ENCODE data around the gene GZMA.
"Not testable (repeated sequence)": the region's sequence is repeated elsewhere in the genome, so short reads cannot be mapped to it uniquely, and the experiment has no call there.

GZMA gene

DNA sequence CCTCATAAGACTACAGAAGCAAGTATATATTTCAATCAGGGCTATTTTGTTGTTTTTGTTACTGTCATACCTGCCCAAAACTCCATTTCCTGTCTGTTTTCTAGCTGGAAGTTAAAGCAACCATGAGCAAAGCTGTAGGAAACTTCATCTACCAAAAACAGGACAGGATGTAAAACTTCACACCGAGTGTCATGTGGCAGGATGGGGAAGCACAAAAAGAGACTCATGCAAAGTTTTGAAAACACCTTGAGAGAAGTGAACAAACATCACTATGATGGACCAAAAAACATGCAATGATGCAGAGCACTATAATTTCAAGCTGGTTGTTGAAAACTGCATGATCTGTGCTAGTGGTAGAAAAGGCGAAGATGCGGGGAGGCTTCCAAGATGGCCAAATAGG lies 6.3 kb upstream of the GZMA start:
- TF ChIP-seq, protein P1, sequence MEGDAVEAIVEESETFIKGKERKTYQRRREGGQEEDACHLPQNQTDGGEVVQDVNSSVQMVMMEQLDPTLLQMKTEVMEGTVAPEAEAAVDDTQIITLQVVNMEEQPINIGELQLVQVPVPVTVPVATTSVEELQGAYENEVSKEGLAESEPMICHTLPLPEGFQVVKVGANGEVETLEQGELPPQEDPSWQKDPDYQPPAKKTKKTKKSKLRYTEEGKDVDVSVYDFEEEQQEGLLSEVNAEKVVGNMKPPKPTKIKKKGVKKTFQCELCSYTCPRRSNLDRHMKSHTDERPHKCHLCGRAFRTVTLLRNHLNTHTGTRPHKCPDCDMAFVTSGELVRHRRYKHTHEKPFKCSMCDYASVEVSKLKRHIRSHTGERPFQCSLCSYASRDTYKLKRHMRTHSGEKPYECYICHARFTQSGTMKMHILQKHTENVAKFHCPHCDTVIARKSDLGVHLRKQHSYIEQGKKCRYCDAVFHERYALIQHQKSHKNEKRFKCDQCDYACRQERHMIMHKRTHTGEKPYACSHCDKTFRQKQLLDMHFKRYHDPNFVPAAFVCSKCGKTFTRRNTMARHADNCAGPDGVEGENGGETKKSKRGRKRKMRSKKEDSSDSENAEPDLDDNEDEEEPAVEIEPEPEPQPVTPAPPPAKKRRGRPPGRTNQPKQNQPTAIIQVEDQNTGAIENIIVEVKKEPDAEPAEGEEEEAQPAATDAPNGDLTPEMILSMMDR (IDR thresholded peaks at IDR 0.05; ENCODE audit: low read depth, low read length, missing control alignments): no peak
- no peak overlapping the region for H3K4me3 ChIP-seq (ENCODE audit: low read depth, low read length)
- in situ Hi-C loops (cut with HindIII; ENCODE audit: low sequenced_read_pairs): no loop called here
- DNase-seq (ENCODE audit: low read depth): no peak

DNA sequence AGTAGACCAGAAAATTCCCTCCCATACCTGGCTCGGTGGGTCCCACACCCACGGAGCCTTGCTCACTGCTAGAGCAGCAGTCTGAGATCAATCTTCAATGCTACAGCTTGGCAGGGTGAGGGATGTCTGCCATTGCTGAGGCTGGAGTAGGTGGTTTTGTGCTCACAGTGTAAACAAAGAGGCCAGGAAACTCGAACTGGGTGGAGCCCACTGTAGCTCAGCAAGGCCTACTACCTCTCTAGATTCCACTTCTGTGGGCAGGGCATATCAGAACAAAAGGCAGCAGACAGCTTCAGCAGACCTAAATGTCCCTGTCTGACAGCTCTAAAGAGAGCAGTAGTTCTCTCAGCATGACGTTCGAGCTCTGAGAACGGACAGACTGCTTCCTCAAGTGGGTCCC lies 5.6 kb upstream of the GZMA start:
- no peak for DNase-seq (ENCODE audit: low read depth)
- in situ Hi-C loops (cut with HindIII; ENCODE audit: low sequenced_read_pairs): no loop called here
- TF ChIP-seq, protein P1 (IDR thresholded peaks at IDR 0.05; ENCODE audit: low read depth, low read length, missing control alignments): no peak
- no peak overlapping the region for H3K4me3 ChIP-seq (ENCODE audit: low read depth, low read length)

DNA sequence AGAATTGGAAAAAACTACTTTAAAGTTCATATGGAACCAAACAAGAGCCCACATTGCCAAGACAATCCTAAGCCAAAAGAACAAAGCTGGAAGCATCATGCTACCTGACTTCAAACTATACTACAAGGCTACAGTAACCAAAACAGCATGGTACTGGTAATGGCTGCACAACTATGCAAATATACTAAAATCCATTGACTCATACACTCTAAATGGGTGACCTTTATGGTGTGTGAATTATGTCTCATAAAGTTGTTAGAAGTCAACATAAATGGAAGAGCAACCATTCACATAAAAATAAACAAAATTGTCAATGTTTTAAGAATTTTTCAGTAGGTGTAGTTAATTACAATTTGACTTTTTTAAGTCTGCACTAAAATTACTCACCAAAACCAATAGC lies 1.3 kb upstream of the GZMA start:
- DNase-seq (ENCODE audit: low read depth); H3K4me3 ChIP-seq (ENCODE audit: low read depth, low read length); in situ Hi-C loops (cut with HindIII; ENCODE audit: low sequenced_read_pairs): not testable (repeated sequence)

DNA sequence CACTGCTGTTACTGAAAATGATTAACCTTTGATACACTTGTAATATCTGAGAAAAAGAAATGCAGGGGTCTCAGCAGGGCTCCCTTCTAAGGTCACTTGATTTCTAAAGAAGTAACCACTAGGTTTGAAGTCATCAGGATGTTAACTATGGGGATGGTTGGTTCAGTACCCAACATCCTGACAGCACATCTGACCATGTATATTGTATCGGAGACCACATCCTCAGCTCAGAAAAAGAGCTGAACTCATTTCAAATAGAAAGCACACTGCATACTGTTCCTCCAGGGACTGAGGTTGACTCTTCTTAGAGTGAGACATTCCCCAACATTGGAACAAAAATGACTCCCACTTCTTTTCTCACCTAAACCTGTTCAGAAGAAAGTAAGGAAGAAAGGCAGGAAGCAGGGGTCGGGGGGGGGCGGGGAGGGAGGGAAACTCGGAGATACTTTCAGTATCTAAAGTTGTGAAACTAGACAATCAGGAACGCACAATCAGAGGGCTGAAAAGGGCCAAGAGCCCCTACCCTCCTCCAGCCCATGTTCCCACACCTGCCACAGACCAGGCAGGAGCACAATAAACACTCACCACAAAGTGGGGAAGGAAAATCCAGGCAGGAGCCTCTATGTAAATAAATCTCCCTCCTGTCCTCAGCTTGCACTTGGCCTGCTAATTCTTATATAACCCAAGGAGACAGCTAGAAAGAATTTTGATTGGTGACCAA lies 730 bp upstream of the GZMA start:
- DNase-seq (ENCODE audit: low read depth): no peak
- TF ChIP-seq, protein P1 (IDR thresholded peaks at IDR 0.05; ENCODE audit: low read depth, low read length, missing control alignments): no peak
- no peak overlapping the region for H3K4me3 ChIP-seq (ENCODE audit: low read depth, low read length)
- in situ Hi-C loops (cut with HindIII; ENCODE audit: low sequenced_read_pairs): no loop called here

DNA sequence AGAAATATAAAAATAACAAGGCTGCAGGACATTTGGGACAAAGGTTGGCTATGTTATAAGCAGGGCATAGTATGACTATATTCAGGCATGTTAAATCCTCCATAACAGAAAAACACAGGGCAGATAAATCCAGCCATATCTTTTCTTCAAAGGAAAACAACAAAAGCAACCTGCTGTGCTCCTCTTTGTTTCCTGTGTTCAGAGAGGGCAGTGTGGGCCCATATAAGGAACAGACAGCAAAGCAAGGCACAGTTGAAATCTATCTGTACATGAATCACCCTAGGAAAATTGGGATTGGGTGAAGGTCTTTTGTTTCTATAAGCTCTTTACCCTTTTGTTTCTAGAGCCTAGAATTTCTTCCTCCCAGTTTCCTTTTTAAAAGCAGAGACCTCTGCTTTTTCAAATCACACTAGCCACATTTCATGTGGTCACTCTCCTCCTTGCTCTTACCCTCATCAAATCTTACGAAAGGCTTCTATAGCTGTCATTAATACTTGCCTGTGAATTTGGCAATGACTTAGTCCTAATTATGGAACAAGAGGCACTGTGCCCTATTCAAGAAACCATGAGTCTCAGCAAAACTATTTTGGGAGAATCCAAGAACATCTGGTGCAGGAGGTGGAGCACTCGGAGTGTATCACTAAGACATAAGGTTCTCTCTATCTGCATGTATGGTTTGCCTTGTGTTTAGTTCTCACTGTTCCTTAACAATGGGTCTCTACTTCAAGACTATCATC lies 1.8 kb downstream of the GZMA start:
- in situ Hi-C loops (cut with HindIII; ENCODE audit: low sequenced_read_pairs): no loop called here
- H3K4me3 ChIP-seq (ENCODE audit: low read depth, low read length): no peak overlapping the region

DNA sequence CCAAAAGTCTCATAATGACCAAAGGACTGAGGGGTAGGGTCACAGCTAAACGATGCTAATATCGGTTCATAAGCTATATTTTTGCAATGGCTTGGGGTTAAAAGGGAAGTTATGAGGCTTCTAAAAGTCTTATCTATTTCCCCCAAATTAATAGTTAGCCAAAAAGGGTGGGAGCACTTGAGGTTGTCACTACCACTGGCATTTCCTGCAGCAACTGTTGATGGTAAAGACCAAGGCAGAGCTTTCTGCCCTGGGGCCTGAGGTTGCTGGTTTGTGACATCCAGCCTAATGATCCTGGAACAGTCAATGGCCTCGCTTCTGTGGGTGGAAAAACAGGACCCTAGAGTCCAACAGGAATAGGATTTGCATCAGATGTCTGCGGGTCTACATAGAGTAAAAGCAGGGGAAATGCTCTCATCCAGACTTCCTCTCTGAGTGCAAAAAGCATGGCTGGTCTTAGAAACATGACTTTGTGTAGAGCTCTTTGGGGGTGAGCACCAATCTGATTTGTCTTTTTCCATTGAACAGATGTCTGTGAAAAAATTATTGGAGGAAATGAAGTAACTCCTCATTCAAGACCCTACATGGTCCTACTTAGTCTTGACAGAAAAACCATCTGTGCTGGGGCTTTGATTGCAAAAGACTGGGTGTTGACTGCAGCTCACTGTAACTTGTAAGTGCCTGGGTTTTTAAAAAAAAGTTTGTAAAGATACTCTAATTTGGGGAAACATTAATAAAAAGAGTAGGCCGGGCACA lies 2.7 kb downstream of the GZMA start:
- no peak for DNase-seq (ENCODE audit: low read depth)
- H3K4me3 ChIP-seq (ENCODE audit: low read depth, low read length): no peak overlapping the region
- TF ChIP-seq, protein P1 (IDR thresholded peaks at IDR 0.05; ENCODE audit: low read depth, low read length, missing control alignments): no peak
- in situ Hi-C loops (cut with HindIII; ENCODE audit: low sequenced_read_pairs): no loop called here

More for the DNA sequence above, 1.8 kb downstream of the GZMA start:
- TF ChIP-seq, protein P1 (IDR thresholded peaks at IDR 0.05; ENCODE audit: low read depth, low read length, missing control alignments): no peak
- DNase-seq (ENCODE audit: low read depth): no peak

DNA sequence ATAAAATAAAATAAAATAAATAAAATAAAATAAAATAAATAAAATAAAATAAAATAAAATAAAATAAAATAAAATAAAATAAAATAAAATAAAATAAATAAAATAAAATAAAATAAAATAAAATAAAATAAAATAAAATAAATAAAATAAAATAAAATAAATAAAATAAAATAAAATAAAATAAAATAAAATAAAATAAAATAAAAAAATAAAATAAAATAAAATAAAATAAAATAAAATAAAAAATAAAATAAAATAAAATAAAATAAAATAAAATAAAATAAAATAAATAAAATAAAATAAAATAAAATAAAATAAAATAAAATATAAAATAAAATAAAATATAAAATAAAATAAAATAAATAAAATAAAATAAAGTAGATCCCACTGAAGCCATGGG lies 3.5 kb downstream of the GZMA start:
- DNase-seq (ENCODE audit: low read depth); in situ Hi-C loops (cut with HindIII; ENCODE audit: low sequenced_read_pairs); H3K4me3 ChIP-seq (ENCODE audit: low read depth, low read length): not testable (repeated sequence)
